Neuron (in vitro differentiated cells): Measurements from ENCODE around the gene IBSP.

Experiments used
- H2AFZ ChIP-seq: one replicate; pipeline ENCODE4 v1.6.1; 2013; ENCODE audit warnings: low read depth, mild to moderate bottlenecking, inconsistent platforms, low read length, moderate library complexity
- H3K27me3 ChIP-seq: one replicate; pipeline ENCODE4 v1.6.1; 2013; ENCODE audit warnings: low read length; ENCODE audit not compliant: insufficient read depth
- H3K36me3 ChIP-seq: one replicate; pipeline ENCODE4 v1.6.1; 2013; ENCODE audit warnings: low read length; ENCODE audit not compliant: insufficient read depth
- H3K4me1 ChIP-seq: one replicate; pipeline ENCODE4 v1.6.1; 2013; ENCODE audit warnings: low read length; ENCODE audit not compliant: insufficient read depth
- H3K4me3 ChIP-seq: 2 replicates; pipeline ENCODE4 v1.5.1; 2013; ENCODE audit warnings: mild to moderate bottlenecking, low read length, moderate library complexity
- H3K9me3 ChIP-seq: one replicate; pipeline ENCODE4 v1.6.1; 2013; ENCODE audit warnings: low read length

The IBSP gene

GRCh38 chr4:87844452-87844851 is 45.1 kb downstream of the IBSP start:
- Histone ChIP-seq H3K27me3 (no peaks in the 10 kb centered on the region), H3K4me3 (no peak overlapping the region), H3K4me1 (peaks cover 3% of the 10 kb centered on the region), H3K36me3 (no peaks in the 10 kb centered on the region), H3K9me3 (no peaks in the 10 kb centered on the region), H2AFZ (no peak overlapping the region)

- no peaks in the 10 kb centered on the region for H3K9me3 ChIP-seq
- no peak overlapping the region for H2AFZ ChIP-seq
- no peaks in the 10 kb centered on the region for H3K27me3 ChIP-seq
- peaks cover 3% of the 10 kb centered on the region for H3K4me1 ChIP-seq
- H3K36me3 ChIP-seq, result no peaks in the 10 kb centered on the region
- H3K4me3 ChIP-seq, result no peak overlapping the region
Observed at GRCh38 chr4:87846226-87846625, 46.9 kb downstream of the IBSP start.

GRCh38 chr4:87848622-87849351 is 49.4 kb downstream of the IBSP start:
- Histone ChIP-seq H3K36me3 (no peaks in the 10 kb centered on the region), H3K27me3 (no peaks in the 10 kb centered on the region), H3K4me1 (peaks cover 3% of the 10 kb centered on the region), H2AFZ (peak overlapping the region; percentile 52), H3K4me3 (peak overlapping the region; percentile 31), H3K9me3 (no peaks in the 10 kb centered on the region)

GRCh38 chr4:87849612-87850011 is 50.3 kb downstream of the IBSP start:
- Histone ChIP-seq H3K36me3 (no peaks in the 10 kb centered on the region), H3K9me3 (no peaks in the 10 kb centered on the region), H3K4me3 (no peak overlapping the region), H3K27me3 (no peaks in the 10 kb centered on the region), H3K4me1 (peaks cover 3% of the 10 kb centered on the region), H2AFZ (no peak overlapping the region)

- Histone ChIP-seq H3K9me3 (no peaks in the 10 kb centered on the region), H3K4me3 (no peak overlapping the region), H3K36me3 (no peaks in the 10 kb centered on the region), H3K27me3 (no peaks in the 10 kb centered on the region), H2AFZ (no peak overlapping the region), H3K4me1 (peaks cover 3% of the 10 kb centered on the region)
Observed at GRCh38 chr4:87851332-87851731, 52.0 kb downstream of the IBSP start.

- Histone ChIP-seq H3K4me1 (peaks cover 3% of the 10 kb centered on the region), H3K9me3 (no peaks in the 10 kb centered on the region), H2AFZ (no peak overlapping the region), H3K4me3 (no peak overlapping the region), H3K36me3 (no peaks in the 10 kb centered on the region), H3K27me3 (no peaks in the 10 kb centered on the region)
Observed at GRCh38 chr4:87851953-87852352, 52.6 kb downstream of the IBSP start.

GRCh38 chr4:87853108-87853507 is 53.8 kb downstream of the IBSP start:
- Histone ChIP-seq H3K4me1 (peaks cover 3% of the 10 kb centered on the region), H3K4me3 (no peak overlapping the region), H3K27me3 (no peaks in the 10 kb centered on the region), H3K9me3 (no peaks in the 10 kb centered on the region), H2AFZ (peak overlapping the region; percentile 44), H3K36me3 (no peaks in the 10 kb centered on the region)

GRCh38 chr4:87853891-87854290 is 54.5 kb downstream of the IBSP start:
- H2AFZ ChIP-seq, result no peak overlapping the region
- H3K27me3 ChIP-seq, result no peaks in the 10 kb centered on the region
- no peak overlapping the region for H3K4me3 ChIP-seq
- H3K4me1 ChIP-seq, result no peaks in the 10 kb centered on the region
- no peaks in the 10 kb centered on the region for H3K36me3 ChIP-seq
- no peaks in the 10 kb centered on the region for H3K9me3 ChIP-seq

- H3K4me3 ChIP-seq, result no peak overlapping the region
- H3K4me1 ChIP-seq, result no peaks in the 10 kb centered on the region
- H3K9me3 ChIP-seq, result no peaks in the 10 kb centered on the region
- H2AFZ ChIP-seq, result no peak overlapping the region
- no peaks in the 10 kb centered on the region for H3K36me3 ChIP-seq
- H3K27me3 ChIP-seq, result no peaks in the 10 kb centered on the region
Observed at GRCh38 chr4:87855559-87855958, 56.2 kb downstream of the IBSP start.

GRCh38 chr4:87856816-87857215 is 57.5 kb downstream of the IBSP start:
- H3K27me3 ChIP-seq, result no peaks in the 10 kb centered on the region
- H3K9me3 ChIP-seq, result no peaks in the 10 kb centered on the region
- no peak overlapping the region for H3K4me3 ChIP-seq
- no peaks in the 10 kb centered on the region for H3K36me3 ChIP-seq
- no peaks in the 10 kb centered on the region for H3K4me1 ChIP-seq
- H2AFZ ChIP-seq, result no peak overlapping the region

- Histone ChIP-seq H3K27me3 (no peaks in the 10 kb centered on the region), H3K4me3 (no peak overlapping the region), H3K36me3 (no peaks in the 10 kb centered on the region), H3K4me1 (no peaks in the 10 kb centered on the region), H2AFZ (no peak overlapping the region), H3K9me3 (no peaks in the 10 kb centered on the region)
Observed at GRCh38 chr4:87857789-87858188, 58.4 kb downstream of the IBSP start.
